ENCODE results near the gene LPCAT1.

DNA sequence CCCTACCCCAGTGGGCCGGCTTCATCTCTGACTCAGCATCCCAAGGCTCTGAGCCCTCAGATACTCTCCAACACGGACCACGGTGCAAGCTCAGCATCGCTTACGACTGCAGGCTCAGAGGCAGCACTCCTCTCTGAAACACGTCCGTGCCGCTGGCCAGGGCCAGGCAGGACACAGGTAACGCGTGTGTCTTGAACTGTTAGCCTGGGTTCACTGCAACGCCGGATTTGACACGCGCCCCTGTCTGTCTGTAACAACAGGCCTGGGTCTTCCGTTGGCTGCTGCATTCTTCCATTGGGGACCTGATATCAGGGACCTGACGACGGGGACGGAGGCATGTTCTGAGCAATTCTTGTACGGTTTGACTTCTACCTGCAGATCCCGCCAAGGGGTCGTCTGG, 84.9 kb downstream of the LPCAT1 start:
- TF ChIP-seq, protein P1, sequence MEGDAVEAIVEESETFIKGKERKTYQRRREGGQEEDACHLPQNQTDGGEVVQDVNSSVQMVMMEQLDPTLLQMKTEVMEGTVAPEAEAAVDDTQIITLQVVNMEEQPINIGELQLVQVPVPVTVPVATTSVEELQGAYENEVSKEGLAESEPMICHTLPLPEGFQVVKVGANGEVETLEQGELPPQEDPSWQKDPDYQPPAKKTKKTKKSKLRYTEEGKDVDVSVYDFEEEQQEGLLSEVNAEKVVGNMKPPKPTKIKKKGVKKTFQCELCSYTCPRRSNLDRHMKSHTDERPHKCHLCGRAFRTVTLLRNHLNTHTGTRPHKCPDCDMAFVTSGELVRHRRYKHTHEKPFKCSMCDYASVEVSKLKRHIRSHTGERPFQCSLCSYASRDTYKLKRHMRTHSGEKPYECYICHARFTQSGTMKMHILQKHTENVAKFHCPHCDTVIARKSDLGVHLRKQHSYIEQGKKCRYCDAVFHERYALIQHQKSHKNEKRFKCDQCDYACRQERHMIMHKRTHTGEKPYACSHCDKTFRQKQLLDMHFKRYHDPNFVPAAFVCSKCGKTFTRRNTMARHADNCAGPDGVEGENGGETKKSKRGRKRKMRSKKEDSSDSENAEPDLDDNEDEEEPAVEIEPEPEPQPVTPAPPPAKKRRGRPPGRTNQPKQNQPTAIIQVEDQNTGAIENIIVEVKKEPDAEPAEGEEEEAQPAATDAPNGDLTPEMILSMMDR (IDR thresholded peaks at IDR 0.05): no peak
- no peak for TF ChIP-seq POLR2A (IDR thresholded peaks at IDR 0.05)
